Fibroblast of skin of right quadriceps (primary cell): ENCODE data around the gene RPRD1B.
A peak's percentile ranks its signal among the peaks of the same experiment; 100 is the strongest.

Experiments
- DNase-seq: peaks from one replicate; pipeline ENCODE4 v3.0.0-alpha.2; 2013

Gene RPRD1B

DNA sequence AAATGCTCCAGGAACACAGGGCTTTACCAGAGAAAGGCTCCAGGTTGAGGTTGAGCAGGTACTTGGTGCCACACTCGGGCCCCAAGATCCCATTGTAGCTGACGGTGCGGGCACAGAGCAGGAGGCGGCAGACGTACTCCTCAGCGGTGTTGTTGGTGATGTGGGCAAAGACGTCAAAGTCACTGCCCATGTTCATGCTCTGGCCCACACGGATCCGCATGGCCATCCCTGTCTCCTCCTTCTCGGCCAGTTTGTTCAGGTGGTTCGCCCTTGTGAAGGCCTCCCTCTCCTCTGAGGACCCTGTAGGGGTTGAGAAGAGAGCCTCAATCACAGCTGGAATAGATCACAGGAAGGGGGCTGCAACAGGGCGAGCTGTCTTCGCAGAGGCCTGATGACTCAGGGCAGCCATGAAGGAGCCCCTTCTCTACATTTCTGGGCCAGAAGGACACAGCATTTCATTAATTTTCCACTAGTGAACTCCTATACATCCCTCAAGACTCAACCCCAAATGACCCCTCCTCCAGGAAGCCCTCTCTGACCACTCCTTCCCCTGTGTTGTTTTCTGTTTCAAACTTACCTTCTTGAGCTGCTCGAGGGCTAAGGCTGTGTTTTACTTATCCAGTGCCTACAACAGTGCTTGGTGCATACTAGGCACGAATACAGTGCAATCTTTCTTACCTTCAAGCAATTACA is 104.7 kb downstream of the RPRD1B start:
- no peak for DNase-seq

DNA sequence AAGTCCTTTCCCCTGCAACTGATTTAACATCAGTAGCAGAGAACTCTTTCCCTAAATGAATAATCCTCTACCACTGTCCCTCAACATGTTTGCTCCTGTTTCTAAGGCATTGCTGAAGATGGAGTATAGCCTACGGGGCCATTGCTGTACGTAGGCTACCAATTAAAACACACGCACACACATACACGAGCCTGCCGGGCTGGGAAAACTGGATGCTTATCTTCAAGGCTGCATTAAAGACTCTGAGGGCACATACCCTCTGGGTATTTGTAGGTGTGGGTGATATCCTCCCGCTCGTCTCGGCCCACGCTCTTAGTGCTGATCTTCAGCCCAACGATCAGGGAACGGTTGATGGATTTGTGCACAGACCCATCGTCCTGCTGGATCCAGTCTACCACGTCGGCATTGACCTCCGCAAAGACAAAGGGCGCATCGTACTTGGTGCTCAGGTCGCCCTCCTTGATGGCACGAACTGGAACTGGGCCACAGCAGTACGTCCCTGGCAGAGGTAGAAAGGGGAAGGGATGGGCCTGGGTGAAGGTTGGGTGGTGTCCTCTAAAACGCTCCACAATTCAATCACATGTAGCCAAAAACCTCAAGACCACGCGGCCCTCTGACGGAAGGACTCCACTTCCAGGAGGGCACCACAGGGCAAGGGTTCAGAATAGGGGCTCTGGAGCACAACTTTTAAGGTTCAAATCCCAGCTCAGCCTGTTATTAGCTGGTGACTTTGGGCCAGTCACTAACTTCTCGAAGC is 105.8 kb downstream of the RPRD1B start:
- no peak for DNase-seq

DNA sequence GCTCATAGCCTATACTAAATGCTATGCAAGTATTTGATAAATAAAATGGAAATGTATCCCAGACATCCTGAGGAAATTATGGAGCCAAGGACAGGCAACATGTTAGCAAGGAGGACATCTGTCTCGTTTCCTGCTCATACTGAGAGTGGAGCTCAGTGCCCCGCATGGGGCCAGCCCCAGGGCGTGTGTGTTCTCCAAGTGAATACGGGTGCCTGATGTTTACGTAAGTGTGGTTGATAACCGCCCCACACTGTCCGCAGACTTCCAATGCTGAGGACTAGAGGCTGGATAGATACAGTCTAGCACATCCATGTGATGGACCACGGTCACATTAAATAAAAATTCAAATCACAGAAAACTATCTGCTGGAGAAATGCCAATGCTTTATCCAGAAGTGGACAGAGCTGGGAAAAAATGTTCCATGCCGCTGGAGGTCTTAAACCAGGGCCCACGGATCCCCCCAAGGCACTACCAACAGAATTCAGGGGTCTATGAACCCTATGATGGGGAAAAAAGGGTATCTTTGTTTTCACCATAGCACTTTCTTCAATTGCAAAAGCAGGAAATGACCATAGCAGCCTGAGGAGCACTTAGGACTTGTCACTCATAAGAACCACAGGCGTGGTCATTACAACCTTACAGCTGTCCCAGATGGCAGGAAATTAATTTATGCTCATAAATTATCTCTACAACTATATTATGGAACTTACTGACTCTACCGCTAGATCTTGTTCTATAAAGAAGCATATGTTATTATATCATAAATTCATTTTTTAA is 106.6 kb downstream of the RPRD1B start:
- peak; percentile 34 for DNase-seq

DNA sequence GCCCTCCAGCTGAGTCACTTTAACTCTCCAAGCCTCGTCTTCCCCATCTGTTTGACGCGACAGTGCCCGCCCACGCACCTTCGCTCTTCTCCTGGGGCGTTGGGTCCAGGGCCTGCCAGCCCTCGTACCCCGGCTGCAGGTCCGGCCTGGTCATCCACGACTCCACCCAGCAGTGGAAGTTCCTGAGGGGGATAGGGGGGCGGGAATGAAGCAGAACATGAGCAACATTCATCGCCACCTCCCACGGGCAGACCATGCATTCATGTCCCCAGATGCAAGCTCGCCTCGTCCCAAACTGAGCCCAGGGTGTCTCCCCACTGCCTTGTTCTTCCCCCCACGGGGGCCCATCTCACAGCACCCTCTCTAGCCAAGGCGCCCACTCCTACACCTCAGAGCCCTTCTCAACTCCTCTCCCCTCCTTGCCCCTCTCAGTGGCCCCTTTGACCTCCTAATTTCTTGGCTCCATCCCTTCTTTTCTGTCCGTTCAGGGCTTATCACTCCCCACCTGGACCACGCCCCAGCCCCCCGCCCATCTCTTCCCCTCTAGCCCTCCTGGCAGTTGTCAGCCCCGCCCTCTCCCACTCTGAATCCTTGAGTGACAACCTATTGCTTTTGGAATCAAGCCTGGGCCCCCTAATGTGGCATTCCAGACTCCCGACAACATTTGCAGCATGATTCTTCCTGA is 107.8 kb downstream of the RPRD1B start:
- DNase-seq = no peak
